Measurements from ENCODE around the gene NKAIN1. TPM values are rescaled to one million over a fixed set of nuclear protein-coding genes. Genes with fewer than 3 reads are reported as not detected.
"Not testable (repeated sequence)": the region's sequence is repeated elsewhere in the genome, so short reads cannot be mapped to it uniquely, and the experiment has no call there.

NKAIN1 gene
- total and polyA plus RNA-seq, 12 donors = 2.9 to 195 (median 10.5) TPM

GRCh38 chr1:31272369-31272768, 32.7 kb upstream of the NKAIN1 start:
- 62 to 83% (median 72%) methylated on average over 3 of the region's 3 CpGs for WGBS, 4 donors
- no peaks in the 10 kb centered on the region for H3K27me3 ChIP-seq
- no peak overlapping the region for H3K4me3 ChIP-seq
- H3K27ac ChIP-seq = no peak overlapping the region
- H3K36me3 ChIP-seq (replicated peaks in 1 of 2) = peaks cover 0 to 46% of the 10 kb centered on the region in 2 donors
- H3K9me3 ChIP-seq (replicated peaks in 1 of 3) = no peaks in the 10 kb centered on the region
- no peak for DNase-seq
- intact Hi-C loops (cut with DNase I) = no loop called here
- TF ChIP-seq CTCF (IDR thresholded peaks at IDR 0.05) (no peak), POLR2A (IDR thresholded peaks at IDR 0.05) (no peak)
- peaks cover 0 to 5% of the 10 kb centered on the region in 2 donors for H3K4me1 ChIP-seq (replicated peaks in 1 of 2)

- Histone ChIP-seq H3K27me3 (no peaks in the 10 kb centered on the region), H3K36me3 (replicated peaks in 1 of 2) (peaks cover 0 to 51% of the 10 kb centered on the region in 2 donors), H3K27ac (no peak overlapping the region), H3K4me3 (no peak overlapping the region), H3K9me3 (replicated peaks in 1 of 3) (no peaks in the 10 kb centered on the region), H3K4me1 (replicated peaks in 1 of 2) (peaks cover 13 to 32% of the 10 kb centered on the region in 2 donors)
- no peak for DNase-seq
- WGBS, 4 donors = 83 to 95% (median 88%) methylated on average over 2 of the region's 2 CpGs
- intact Hi-C loops (cut with DNase I) = no loop called here
- TF ChIP-seq POLR2A (IDR thresholded peaks at IDR 0.05) (no peak), CTCF (IDR thresholded peaks at IDR 0.05) (no peak)
Measured at GRCh38 chr1:31266547-31266946, 26.9 kb upstream of the NKAIN1 start.

DNA sequence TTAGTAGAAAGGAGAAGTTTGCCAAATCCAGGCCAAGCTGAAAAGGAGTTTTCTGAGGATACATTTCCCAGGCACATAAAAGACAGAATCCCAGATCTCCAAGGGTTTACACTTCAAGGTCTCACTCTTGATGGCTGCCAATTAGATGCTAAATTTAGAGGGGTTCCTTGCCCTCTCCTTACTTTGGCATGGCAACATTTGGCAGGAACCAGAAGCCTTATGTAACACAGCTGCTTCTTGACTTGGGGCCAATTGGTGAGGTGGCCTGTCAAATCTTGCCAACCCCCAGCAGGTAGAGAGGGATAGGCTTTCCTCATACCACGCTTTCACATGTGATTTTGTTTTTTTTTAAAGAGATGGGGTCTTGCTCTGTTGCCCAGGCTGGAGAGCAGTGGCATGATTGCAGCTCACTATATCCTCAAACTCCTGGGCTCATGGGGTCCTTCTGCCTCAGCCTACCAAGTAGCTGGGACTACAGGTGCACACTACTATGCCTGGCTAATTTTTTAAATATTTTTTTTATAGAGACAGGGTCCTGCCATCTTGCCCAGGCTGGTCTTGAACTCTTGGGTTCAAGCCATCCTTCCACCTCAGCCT, 25.2 kb upstream of the NKAIN1 start:
- H3K36me3 ChIP-seq (replicated peaks in 1 of 2) = peaks cover 0 to 41% of the 10 kb centered on the region in 2 donors
- TF ChIP-seq CTCF (IDR thresholded peaks at IDR 0.05) (no peak), POLR2A (IDR thresholded peaks at IDR 0.05) (no peak)
- intact Hi-C loops (cut with DNase I) = no loop called here
- peaks cover 15 to 36% of the 10 kb centered on the region in 2 donors for H3K4me1 ChIP-seq (replicated peaks in 1 of 2)
- no peaks in the 10 kb centered on the region for H3K27me3 ChIP-seq
- 44 to 92% (median 54%) methylated on average over 1 of the region's 1 CpG for WGBS, 4 donors
- no peaks in the 10 kb centered on the region for H3K9me3 ChIP-seq (replicated peaks in 1 of 3)
- DNase-seq = peak; percentile 36 to 81 (median 57)
- H3K4me3 ChIP-seq = no peak overlapping the region
- H3K27ac ChIP-seq = peak overlapping the region in 2 of 5 donors; percentile 21 to 50

- peaks cover 18 to 43% of the 10 kb centered on the region in 2 donors for H3K4me1 ChIP-seq (replicated peaks in 1 of 2)
- WGBS, 4 donors = 96 to 97% (median 97%) methylated on average over 3 of the region's 3 CpGs
- DNase-seq = no peak
- no peak for TF ChIP-seq POLR2A (IDR thresholded peaks at IDR 0.05)
- no peak for TF ChIP-seq CTCF (IDR thresholded peaks at IDR 0.05)
- H3K27me3 ChIP-seq = no peaks in the 10 kb centered on the region
- peaks cover 0 to 47% of the 10 kb centered on the region in 2 donors for H3K36me3 ChIP-seq (replicated peaks in 1 of 2)
- H3K9me3 ChIP-seq (replicated peaks in 1 of 3) = no peaks in the 10 kb centered on the region
- intact Hi-C loops (cut with DNase I) = no loop called here
- peak overlapping the region in 2 of 5 donors; percentile 9 to 58 for H3K27ac ChIP-seq
- no peak overlapping the region for H3K4me3 ChIP-seq
Measured at GRCh38 chr1:31263408-31263807, 23.7 kb upstream of the NKAIN1 start.

DNA sequence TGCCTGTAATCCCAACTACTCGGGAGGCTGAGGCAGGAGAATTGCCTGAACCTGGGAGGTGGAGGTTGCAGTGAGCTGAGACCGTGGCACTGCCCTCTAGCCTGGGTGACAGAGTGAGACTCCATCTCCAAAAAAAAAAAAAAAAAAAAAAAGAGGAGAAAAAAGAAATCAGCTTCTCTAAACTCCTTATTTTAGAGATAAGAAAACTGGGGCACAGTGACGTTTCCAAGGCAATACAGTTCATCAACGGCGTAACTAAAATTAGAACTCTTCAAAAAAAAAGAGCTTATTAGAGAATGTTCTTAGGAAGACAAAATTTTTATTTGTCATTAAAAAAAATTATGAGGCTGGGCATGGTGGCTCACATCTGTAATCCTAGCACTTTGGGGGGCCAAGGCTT, 22.7 kb upstream of the NKAIN1 start:
- intact Hi-C loops (cut with DNase I); H3K27me3 ChIP-seq; H3K9me3 ChIP-seq (replicated peaks in 1 of 3); H3K4me3 ChIP-seq: not testable (repeated sequence)
- peak overlapping the region in 3 of 5 donors; percentile 30 to 58 (median 35) for H3K27ac ChIP-seq
- peaks cover 0 to 43% of the 10 kb centered on the region in 2 donors for H3K36me3 ChIP-seq (replicated peaks in 1 of 2)
- 41 to 53% (median 47%) methylated on average over 5 of the region's 5 CpGs for WGBS, 4 donors
- peaks cover 18 to 43% of the 10 kb centered on the region in 2 donors for H3K4me1 ChIP-seq (replicated peaks in 1 of 2)
- DNase-seq = peak in 5 of 7 donors; percentile 35 to 59 (median 45)
